Neutrophil (primary cell): ENCODE data around the gene MRPL32.

Experiments used
- H3K27ac ChIP-seq: fragments of 200-600 bp; sonication (generic); 2 replicates; pipeline ENCODE4 v1.5.1; 2016; ENCODE audit warnings: mild to moderate bottlenecking, moderate library complexity
- H3K27me3 ChIP-seq: fragments of 200-600 bp; sonication (generic); 2 replicates; pipeline ENCODE4 v1.6.0; 2016; ENCODE audit warnings: mild to moderate bottlenecking
- H3K36me3 ChIP-seq: fragments of 200-600 bp; sonication (generic); 2 replicates; pipeline ENCODE4 v1.5.1; 2017
- H3K4me1 ChIP-seq, 2 experiments: fragments of 200-600 bp in 1 of 2; sonication (generic) in 1 of 2; 1 replicate in 1 of 2; 2 replicates in 1 of 2; pipeline versions ENCODE4 v1.5.1 to v1.6.1; 2013 to 2016; ENCODE audit warnings: low read depth in 1 of 2, low read length in 1 of 2, mild to moderate bottlenecking in 1 of 2, moderate library complexity in 1 of 2; ENCODE audit not compliant: control insufficient read depth in 1 of 2, insufficient read depth in 1 of 2
- H3K4me3 ChIP-seq, 2 experiments: fragments of 200-600 bp in 1 of 2; sonication (generic) in 1 of 2; 1 replicate in 1 of 2; 2 replicates in 1 of 2; pipeline ENCODE4 v1.5.1; 2013 to 2016; ENCODE audit warnings: low read depth in 1 of 2, low read length in 1 of 2, mild to moderate bottlenecking in 1 of 2, moderate library complexity in 1 of 2
- H3K9me3 ChIP-seq: fragments of 200-600 bp; sonication (generic); 2 replicates; pipeline ENCODE4 v1.5.1; 2016
- CTCF ChIP-seq: fragments of 200-600 bp; sonication (generic); IDR thresholded peaks from 2 replicates; pipeline ENCODE4 v1.5.1; 2016; ENCODE audit warnings: antibody characterized with exemption

The MRPL32 gene

GRCh38 chr7:42980514-42980913 is 48.3 kb downstream of the MRPL32 start:
- H3K27me3 ChIP-seq, result no peaks in the 10 kb centered on the region
- H3K36me3 ChIP-seq, result no peaks in the 10 kb centered on the region
- H3K27ac ChIP-seq, result no peak overlapping the region
- no peak overlapping the region for H3K4me3 ChIP-seq
- H3K4me1 ChIP-seq, result no peaks in the 10 kb centered on the region
- no peaks in the 10 kb centered on the region for H3K9me3 ChIP-seq
- no peak for TF ChIP-seq CTCF

GRCh38 chr7:42981601-42982000 is 49.4 kb downstream of the MRPL32 start:
- no peak for TF ChIP-seq CTCF
- no peaks in the 10 kb centered on the region for H3K4me1 ChIP-seq
- no peaks in the 10 kb centered on the region for H3K9me3 ChIP-seq
- H3K36me3 ChIP-seq, result no peaks in the 10 kb centered on the region
- H3K4me3 ChIP-seq, result no peak overlapping the region
- H3K27ac ChIP-seq, result no peak overlapping the region
- H3K27me3 ChIP-seq, result no peaks in the 10 kb centered on the region

GRCh38 chr7:42982604-42983115 is 50.5 kb downstream of the MRPL32 start:
- no peaks in the 10 kb centered on the region for H3K36me3 ChIP-seq
- no peaks in the 10 kb centered on the region for H3K4me1 ChIP-seq
- no peak for TF ChIP-seq CTCF
- no peak overlapping the region for H3K4me3 ChIP-seq
- H3K27me3 ChIP-seq, result no peaks in the 10 kb centered on the region
- no peaks in the 10 kb centered on the region for H3K9me3 ChIP-seq
- no peak overlapping the region for H3K27ac ChIP-seq

- H3K4me1 ChIP-seq, result no peaks in the 10 kb centered on the region
- H3K9me3 ChIP-seq, result no peaks in the 10 kb centered on the region
- TF ChIP-seq CTCF, result no peak
Observed at GRCh38 chr7:42984137-42984536, 52.0 kb downstream of the MRPL32 start.

GRCh38 chr7:42986213-42986612 is 54.0 kb downstream of the MRPL32 start:
- H3K4me1 ChIP-seq, result no peaks in the 10 kb centered on the region
- H3K4me3 ChIP-seq, result no peak overlapping the region
- no peak for TF ChIP-seq CTCF
- no peak overlapping the region for H3K27ac ChIP-seq
- H3K9me3 ChIP-seq, result no peaks in the 10 kb centered on the region
- H3K36me3 ChIP-seq, result no peaks in the 10 kb centered on the region
- H3K27me3 ChIP-seq, result no peaks in the 10 kb centered on the region

More at GRCh38 chr7:42984137-42984536, 52.0 kb downstream of the MRPL32 start:
- Histone ChIP-seq H3K36me3 (no peaks in the 10 kb centered on the region), H3K27ac (no peak overlapping the region), H3K4me3 (no peak overlapping the region), H3K27me3 (no peaks in the 10 kb centered on the region)

- no peaks in the 10 kb centered on the region for H3K9me3 ChIP-seq
- H3K4me3 ChIP-seq, result no peak overlapping the region
- no peaks in the 10 kb centered on the region for H3K4me1 ChIP-seq
- H3K27ac ChIP-seq, result no peak overlapping the region
- no peaks in the 10 kb centered on the region for H3K36me3 ChIP-seq
- no peaks in the 10 kb centered on the region for H3K27me3 ChIP-seq
- no peak for TF ChIP-seq CTCF
Observed at GRCh38 chr7:42986781-42987248, 54.6 kb downstream of the MRPL32 start.
